ENCODE data around the gene ARID1B.

- TF ChIP-seq, protein P1, sequence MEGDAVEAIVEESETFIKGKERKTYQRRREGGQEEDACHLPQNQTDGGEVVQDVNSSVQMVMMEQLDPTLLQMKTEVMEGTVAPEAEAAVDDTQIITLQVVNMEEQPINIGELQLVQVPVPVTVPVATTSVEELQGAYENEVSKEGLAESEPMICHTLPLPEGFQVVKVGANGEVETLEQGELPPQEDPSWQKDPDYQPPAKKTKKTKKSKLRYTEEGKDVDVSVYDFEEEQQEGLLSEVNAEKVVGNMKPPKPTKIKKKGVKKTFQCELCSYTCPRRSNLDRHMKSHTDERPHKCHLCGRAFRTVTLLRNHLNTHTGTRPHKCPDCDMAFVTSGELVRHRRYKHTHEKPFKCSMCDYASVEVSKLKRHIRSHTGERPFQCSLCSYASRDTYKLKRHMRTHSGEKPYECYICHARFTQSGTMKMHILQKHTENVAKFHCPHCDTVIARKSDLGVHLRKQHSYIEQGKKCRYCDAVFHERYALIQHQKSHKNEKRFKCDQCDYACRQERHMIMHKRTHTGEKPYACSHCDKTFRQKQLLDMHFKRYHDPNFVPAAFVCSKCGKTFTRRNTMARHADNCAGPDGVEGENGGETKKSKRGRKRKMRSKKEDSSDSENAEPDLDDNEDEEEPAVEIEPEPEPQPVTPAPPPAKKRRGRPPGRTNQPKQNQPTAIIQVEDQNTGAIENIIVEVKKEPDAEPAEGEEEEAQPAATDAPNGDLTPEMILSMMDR (conservative IDR thresholded peaks at IDR 0.05; ENCODE audit: low read depth, low read length): no peak
- no peak for TF ChIP-seq SMC3 (IDR thresholded peaks at IDR 0.05; ENCODE audit: low read depth, low read length)
- no peak for TF ChIP-seq POLR2A (IDR thresholded peaks at IDR 0.05; ENCODE audit: low read depth, low read length)
- TF ChIP-seq BHLHE40 (IDR thresholded peaks at IDR 0.05; ENCODE audit: low read depth, low read length): no peak
- TF ChIP-seq USF2 (IDR thresholded peaks at IDR 0.05; ENCODE audit: low read depth, low read length): no peak
- no peak for TF ChIP-seq RFX5 (IDR thresholded peaks at IDR 0.05; ENCODE audit: low read depth, low read length)
- no peak for TF ChIP-seq RCOR1 (IDR thresholded peaks at IDR 0.05; ENCODE audit: insufficient replicate concordance, low read length)
Observed at GRCh38 chr6:156771047-156771446, 6.1 kb upstream of the ARID1B start.

Data from IMR-90 (cell line).